Nephron progenitor cell (in vitro differentiated cells): ENCODE measurements around the gene SLC16A8.

Source experiments
- DNase-seq: peaks from one replicate; pipeline ENCODE4 v3.0.0; 2021
- H3K27ac Mint-ChIP-seq: 2 replicates; pipeline ENCODE4 v1.8.0; 2021; ENCODE audit warnings: mild to moderate bottlenecking, moderate library complexity, mixed read lengths
- H3K27me3 Mint-ChIP-seq: 2 replicates; pipeline ENCODE4 v1.8.0; 2021; ENCODE audit warnings: mild to moderate bottlenecking, low read depth, mixed read lengths; ENCODE audit not compliant: poor library complexity
- H3K36me3 Mint-ChIP-seq: 2 replicates; pipeline ENCODE4 v1.8.0; 2021; ENCODE audit warnings: low read depth, mixed read lengths
- H3K4me1 Mint-ChIP-seq: 2 replicates; pipeline ENCODE4 v1.8.0; 2021; ENCODE audit warnings: mixed read lengths
- H3K4me3 Mint-ChIP-seq: 2 replicates; pipeline ENCODE4 v1.8.0; 2021; ENCODE audit warnings: mild to moderate bottlenecking, moderate library complexity, mixed read lengths
- H3K9me3 Mint-ChIP-seq: 2 replicates; pipeline ENCODE4 v1.8.0; 2021; ENCODE audit warnings: mild to moderate bottlenecking, moderate library complexity, mixed read lengths
- TF ChIP-seq, protein P1 (sequence below): fragments of 200-600 bp; sonication (generic); IDR thresholded peaks from 2 replicates; pipeline ENCODE4 v1.5.0; 2021; ENCODE audit warnings: antibody characterized with exemption

SLC16A8 gene

DNA sequence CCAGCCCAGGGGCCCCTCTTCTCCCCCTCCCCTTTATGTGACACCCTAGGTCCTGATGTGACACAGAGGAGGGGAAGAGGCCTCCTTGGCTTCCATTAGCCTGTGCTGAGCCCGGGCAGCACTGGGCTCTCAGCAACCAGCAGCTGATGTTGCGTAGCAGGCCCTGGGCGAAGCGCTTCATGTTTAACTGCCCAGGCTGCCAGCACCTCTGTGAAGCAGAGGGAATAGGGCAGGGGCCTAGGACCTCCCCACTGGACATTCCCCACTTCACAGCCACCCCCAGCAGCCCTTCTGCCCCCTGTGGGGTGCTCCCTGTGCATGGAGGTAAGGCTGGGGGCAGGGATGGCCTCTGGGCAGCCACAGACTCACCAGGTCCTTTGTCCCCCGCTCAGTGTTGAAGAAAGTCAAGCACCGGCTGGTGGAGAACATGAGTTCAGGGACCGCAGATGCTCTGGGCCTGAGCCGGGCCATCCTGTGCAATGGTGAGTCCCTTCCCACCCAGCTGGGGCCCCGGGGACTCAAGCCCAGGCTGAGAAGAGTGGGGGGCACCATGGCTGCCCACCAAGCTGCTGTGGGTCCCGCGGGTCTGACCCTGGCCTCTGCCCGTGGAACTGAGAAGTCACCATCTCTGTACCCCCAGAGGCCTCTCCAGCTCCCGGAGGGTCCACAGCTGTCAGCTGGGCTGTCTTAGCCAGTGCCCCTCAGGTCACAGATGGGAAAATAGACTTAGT, 15.2 kb downstream of the SLC16A8 start:
- peaks cover 31% of the 10 kb centered on the region for H3K4me1 Mint-ChIP-seq
- H3K27ac Mint-ChIP-seq: no peak overlapping the region
- no peak for DNase-seq
- TF ChIP-seq, protein P1, sequence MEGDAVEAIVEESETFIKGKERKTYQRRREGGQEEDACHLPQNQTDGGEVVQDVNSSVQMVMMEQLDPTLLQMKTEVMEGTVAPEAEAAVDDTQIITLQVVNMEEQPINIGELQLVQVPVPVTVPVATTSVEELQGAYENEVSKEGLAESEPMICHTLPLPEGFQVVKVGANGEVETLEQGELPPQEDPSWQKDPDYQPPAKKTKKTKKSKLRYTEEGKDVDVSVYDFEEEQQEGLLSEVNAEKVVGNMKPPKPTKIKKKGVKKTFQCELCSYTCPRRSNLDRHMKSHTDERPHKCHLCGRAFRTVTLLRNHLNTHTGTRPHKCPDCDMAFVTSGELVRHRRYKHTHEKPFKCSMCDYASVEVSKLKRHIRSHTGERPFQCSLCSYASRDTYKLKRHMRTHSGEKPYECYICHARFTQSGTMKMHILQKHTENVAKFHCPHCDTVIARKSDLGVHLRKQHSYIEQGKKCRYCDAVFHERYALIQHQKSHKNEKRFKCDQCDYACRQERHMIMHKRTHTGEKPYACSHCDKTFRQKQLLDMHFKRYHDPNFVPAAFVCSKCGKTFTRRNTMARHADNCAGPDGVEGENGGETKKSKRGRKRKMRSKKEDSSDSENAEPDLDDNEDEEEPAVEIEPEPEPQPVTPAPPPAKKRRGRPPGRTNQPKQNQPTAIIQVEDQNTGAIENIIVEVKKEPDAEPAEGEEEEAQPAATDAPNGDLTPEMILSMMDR: no peak
- no peaks in the 10 kb centered on the region for H3K27me3 Mint-ChIP-seq
- peaks cover 16% of the 10 kb centered on the region for H3K36me3 Mint-ChIP-seq
- H3K4me3 Mint-ChIP-seq: no peak overlapping the region
- no peaks in the 10 kb centered on the region for H3K9me3 Mint-ChIP-seq

DNA sequence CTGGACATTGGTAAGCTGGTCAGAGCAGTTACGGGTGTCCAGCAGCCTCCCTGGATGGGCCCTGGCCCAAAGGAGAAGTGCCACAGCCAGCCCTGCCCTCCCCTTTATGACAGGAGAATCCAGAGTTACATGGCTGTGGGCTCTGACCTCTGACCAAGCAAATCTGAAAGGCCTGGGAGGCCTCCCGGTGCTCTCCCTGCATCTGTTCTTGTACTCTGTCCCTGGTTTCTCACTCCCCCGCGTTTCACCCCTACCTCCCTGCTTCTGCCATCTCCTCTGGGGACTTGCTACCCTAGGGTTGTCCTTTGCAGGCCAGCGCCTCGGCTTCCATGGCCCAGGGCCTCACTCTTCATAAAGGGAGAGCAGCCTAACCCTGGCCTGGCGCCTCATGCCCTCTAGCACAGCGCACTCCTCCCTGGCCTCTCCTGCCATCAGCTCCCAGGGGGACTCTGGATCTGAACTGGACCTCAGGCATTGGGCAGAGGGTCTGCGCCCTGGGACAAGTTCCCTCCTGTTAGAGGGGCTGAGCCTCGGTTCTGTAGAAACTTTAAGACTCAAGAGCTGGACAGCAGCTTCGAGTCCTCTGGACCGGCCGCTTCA, 16.1 kb downstream of the SLC16A8 start:
- Mint-ChIP-seq H3K4me1 (peaks cover 31% of the 10 kb centered on the region), H3K36me3 (peaks cover 25% of the 10 kb centered on the region), H3K9me3 (no peaks in the 10 kb centered on the region), H3K27me3 (no peaks in the 10 kb centered on the region), H3K27ac (peak overlapping the region; percentile 91), H3K4me3 (peak overlapping the region; percentile 7)
- TF ChIP-seq, protein P1: no peak
- no peak for DNase-seq

DNA sequence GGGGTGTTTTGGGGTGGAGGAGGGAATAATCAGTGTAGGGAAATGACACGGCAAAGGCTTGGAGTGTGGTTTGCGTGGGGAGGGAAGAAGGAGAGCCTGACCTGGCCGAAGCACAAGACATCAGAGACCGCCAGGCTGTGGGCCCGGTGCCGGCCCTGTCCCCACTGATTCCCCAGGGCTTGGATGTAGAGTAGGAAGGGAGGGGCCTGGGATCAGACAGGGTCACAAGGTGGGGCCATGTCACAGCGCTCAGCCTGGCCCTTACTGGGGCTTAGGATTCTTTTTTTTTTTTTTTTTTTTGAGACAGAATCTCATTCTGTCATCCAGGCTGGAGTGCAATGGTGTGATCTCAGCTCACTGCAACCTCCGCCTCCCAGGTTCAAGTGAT, 17.0 kb downstream of the SLC16A8 start:
- H3K4me3 Mint-ChIP-seq: no peak overlapping the region
- H3K9me3 Mint-ChIP-seq: no peaks in the 10 kb centered on the region
- TF ChIP-seq, protein P1: no peak
- peaks cover 24% of the 10 kb centered on the region for H3K36me3 Mint-ChIP-seq
- H3K27ac Mint-ChIP-seq: peak overlapping the region; percentile 72
- DNase-seq: no peak
- peaks cover 31% of the 10 kb centered on the region for H3K4me1 Mint-ChIP-seq
- no peaks in the 10 kb centered on the region for H3K27me3 Mint-ChIP-seq

DNA sequence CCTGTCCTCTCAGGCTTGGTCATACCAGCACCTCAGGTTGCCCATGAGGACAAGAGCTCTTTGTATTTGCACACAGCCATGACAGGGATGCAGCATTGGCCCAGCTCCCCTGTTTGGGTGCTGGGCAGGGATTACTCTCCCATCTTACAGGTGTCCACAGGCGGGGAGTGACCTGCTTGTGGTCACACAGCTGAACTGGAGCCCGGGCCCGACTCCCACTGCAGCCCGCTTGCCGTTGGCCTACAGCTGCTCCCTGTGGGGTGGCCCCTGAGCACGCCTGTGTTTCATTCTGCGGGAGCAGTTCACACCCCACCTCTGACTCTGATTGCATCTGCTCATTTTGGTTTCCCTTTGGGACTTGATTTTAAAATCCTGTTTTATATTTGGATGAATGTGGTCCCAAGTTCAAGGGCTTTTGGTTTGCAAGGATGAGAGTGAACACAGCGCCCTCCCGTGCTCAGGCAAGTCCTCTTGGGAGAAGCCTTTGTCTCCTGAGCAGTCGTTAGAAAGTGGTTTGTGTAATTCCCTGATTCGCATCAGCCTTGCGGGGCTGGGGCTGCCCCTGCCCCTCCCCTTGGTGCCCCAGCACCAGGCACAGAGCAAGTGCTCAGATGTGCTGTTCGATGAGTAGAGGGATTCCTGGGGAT, 17.5 kb downstream of the SLC16A8 start:
- Mint-ChIP-seq H3K36me3 (peaks cover 29% of the 10 kb centered on the region), H3K4me1 (peaks cover 31% of the 10 kb centered on the region), H3K9me3 (no peaks in the 10 kb centered on the region), H3K27me3 (no peaks in the 10 kb centered on the region), H3K27ac (peak overlapping the region; percentile 72), H3K4me3 (no peak overlapping the region)
- TF ChIP-seq, protein P1: no peak
- DNase-seq: no peak

DNA sequence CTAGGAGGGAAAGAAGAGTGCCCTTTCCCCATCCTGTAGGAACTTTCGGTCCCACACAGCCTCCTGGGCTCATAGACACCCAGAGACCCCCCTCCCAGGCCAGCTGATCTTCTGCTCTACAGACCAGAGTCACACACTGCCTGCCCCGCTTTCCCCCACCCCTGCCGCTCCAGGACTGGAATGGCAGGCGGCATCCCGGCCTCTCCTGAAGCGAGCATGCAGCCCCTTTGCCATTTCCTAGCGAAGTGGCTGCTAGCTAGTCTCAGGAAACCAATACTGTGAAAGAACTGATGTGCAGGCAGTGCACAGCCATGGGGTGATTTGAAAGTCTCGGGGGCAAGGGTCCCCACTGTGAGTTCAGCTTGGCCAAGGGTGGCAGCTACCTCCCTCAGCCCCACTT, 18.4 kb downstream of the SLC16A8 start:
- Mint-ChIP-seq H3K27me3 (no peaks in the 10 kb centered on the region), H3K27ac (no peak overlapping the region), H3K4me3 (no peak overlapping the region), H3K4me1 (peaks cover 28% of the 10 kb centered on the region), H3K36me3 (peaks cover 32% of the 10 kb centered on the region), H3K9me3 (no peaks in the 10 kb centered on the region)
- no peak for DNase-seq
- TF ChIP-seq, protein P1: no peak
